SU-DHL-6 (cell line): ENCODE measurements around the gene NTN4.

Experiments used
- H2AFZ ChIP-seq: fragments of 200-600 bp; sonication (generic); 2 replicates; pipeline ENCODE4 v1.6.1; 2014; ENCODE audit warnings: low read depth, mild to moderate bottlenecking, moderate library complexity, mixed read lengths, antibody characterized with exemption, low read length; ENCODE audit not compliant: severe bottlenecking
- H3F3A ChIP-seq: fragments of 200-600 bp; shearing (Covaris generic); 2 replicates; pipeline ENCODE4 v1.6.0; 2016; ENCODE audit warnings: antibody characterized with exemption, mild to moderate bottlenecking; ENCODE audit not compliant: insufficient read depth
- H3K27ac ChIP-seq: fragments of 200-600 bp; sonication (generic); 2 replicates; pipeline ENCODE4 v1.5.1; 2016; ENCODE audit warnings: low read depth, mild to moderate bottlenecking, low read length, moderate library complexity, mixed read lengths
- H3K27me3 ChIP-seq: fragments of 200-600 bp; sonication (generic), shearing (Covaris generic); 2 replicates; pipeline ENCODE4 v1.6.0; 2014; ENCODE audit warnings: mild to moderate bottlenecking, low read length
- H3K36me3 ChIP-seq: fragments of 200-600 bp; sonication (generic); 2 replicates; pipeline ENCODE4 v1.6.1; 2014; ENCODE audit warnings: mild to moderate bottlenecking, low read length, mixed read lengths
- H3K4me2 ChIP-seq: fragments of 300-600, 200-600 bp; shearing (Covaris generic), sonication (generic); 2 replicates; pipeline ENCODE4 v1.6.0; 2014; ENCODE audit warnings: low read length, low read depth, mild to moderate bottlenecking; ENCODE audit not compliant: poor library complexity, severe bottlenecking
- H3K4me3 ChIP-seq: fragments of 200-600 bp; sonication (generic); 2 replicates; pipeline ENCODE4 v1.5.1; 2014; ENCODE audit warnings: antibody characterized with exemption, low read length, mild to moderate bottlenecking, mixed read lengths; ENCODE audit not compliant: insufficient read depth, poor library complexity, severe bottlenecking
- H3K79me2 ChIP-seq: fragments of 200-600 bp; sonication (generic); 2 replicates; pipeline ENCODE4 v1.6.1; 2014; ENCODE audit warnings: mild to moderate bottlenecking, low read length, moderate library complexity; ENCODE audit not compliant: insufficient read depth
- H3K9ac ChIP-seq: fragments of 200-600 bp; sonication (generic); 2 replicates; pipeline ENCODE4 v1.7.0; 2014; ENCODE audit warnings: mild to moderate bottlenecking, low read length
- H3K9me2 ChIP-seq: fragments of 200-600 bp; sonication (generic); replicated peaks from 2 replicates; pipeline ENCODE4 v1.6.1; 2014; ENCODE audit warnings: low read length; ENCODE audit not compliant: insufficient read depth
- H3K9me3 ChIP-seq: fragments of 200-600 bp; sonication (generic); 2 replicates; pipeline ENCODE4 v1.6.1; 2014; ENCODE audit warnings: low read length, mixed read lengths; ENCODE audit not compliant: insufficient read depth
- H4K20me1 ChIP-seq: fragments of 200-600 bp; sonication (generic); 2 replicates; pipeline ENCODE4 v1.6.1; 2014; ENCODE audit warnings: low read depth, mild to moderate bottlenecking, antibody characterized with exemption, low read length, moderate library complexity, mixed read lengths
- CTCF ChIP-seq: fragments of 200-600 bp; sonication (generic); IDR thresholded peaks from one replicate; pipeline ENCODE4 v1.5.1; 2017; ENCODE audit warnings: antibody characterized with exemption, mild to moderate bottlenecking, low read length, moderate library complexity; ENCODE audit not compliant: insufficient read depth, poor library complexity, severe bottlenecking
- EZH2phosphoT487 ChIP-seq: fragments of 200-600 bp; sonication (generic), shearing (Covaris generic); conservative IDR thresholded peaks from 2 replicates; pipeline ENCODE4 v1.6.1; 2018; ENCODE audit warnings: mild to moderate bottlenecking, antibody characterized with exemption, low read length, moderate library complexity, mixed read lengths

The NTN4 gene

GRCh38 chr12:95788637-95789036, 1.9 kb downstream of the NTN4 start:
- no peaks in the 10 kb centered on the region for H4K20me1 ChIP-seq
- no peak overlapping the region for H3K4me2 ChIP-seq
- H3K36me3 ChIP-seq: no peaks in the 10 kb centered on the region
- no peak overlapping the region for H2AFZ ChIP-seq
- no peaks in the 10 kb centered on the region for H3F3A ChIP-seq
- H3K27me3 ChIP-seq: no peaks in the 10 kb centered on the region
- no peaks in the 10 kb centered on the region for H3K79me2 ChIP-seq
- H3K9me3 ChIP-seq: no peaks in the 10 kb centered on the region
- H3K27ac ChIP-seq: no peak overlapping the region
- H3K9ac ChIP-seq: no peak overlapping the region
- H3K4me3 ChIP-seq: no peak overlapping the region
- H3K9me2 ChIP-seq: no peaks in the 10 kb centered on the region
- no peak for TF ChIP-seq CTCF

GRCh38 chr12:95787274-95787818, 3.2 kb downstream of the NTN4 start:
- TF ChIP-seq CTCF (no peak), EZH2phosphoT487 (no peak)
- Histone ChIP-seq H3K27me3 (no peaks in the 10 kb centered on the region), H2AFZ (no peak overlapping the region), H3K4me2 (no peak overlapping the region), H3K79me2 (no peaks in the 10 kb centered on the region), H3K9me2 (no peaks in the 10 kb centered on the region), H4K20me1 (no peaks in the 10 kb centered on the region), H3K9ac (no peak overlapping the region), H3K9me3 (no peaks in the 10 kb centered on the region), H3K27ac (no peak overlapping the region), H3F3A (no peaks in the 10 kb centered on the region), H3K4me3 (no peak overlapping the region), H3K36me3 (no peaks in the 10 kb centered on the region)

- Histone ChIP-seq H3K9ac (no peak overlapping the region), H3K36me3 (no peaks in the 10 kb centered on the region), H3K9me3 (no peaks in the 10 kb centered on the region), H2AFZ (no peak overlapping the region), H3K4me3 (no peak overlapping the region), H3K79me2 (no peaks in the 10 kb centered on the region), H4K20me1 (no peaks in the 10 kb centered on the region), H3K4me2 (no peak overlapping the region), H3K27ac (no peak overlapping the region), H3K27me3 (no peaks in the 10 kb centered on the region), H3F3A (no peaks in the 10 kb centered on the region), H3K9me2 (no peaks in the 10 kb centered on the region)
- no peak for TF ChIP-seq EZH2phosphoT487
- no peak for TF ChIP-seq CTCF
These were observed 5.6 kb downstream of the NTN4 start for GRCh38 chr12:95784915-95785314.
